Measurements from ENCODE around the gene SRGAP1.
"Not testable (repeated sequence)": the region's sequence is repeated elsewhere in the genome, so short reads cannot be mapped to it uniquely, and the experiment has no call there.

SRGAP1 gene

GRCh38 chr12:63995512-63995911 lies 151.0 kb downstream of the SRGAP1 start:
- in situ Hi-C loops (cut with MboI; ENCODE audit: low sequenced_read_pairs), result no loop called here

GRCh38 chr12:63996556-63996955 lies 152.1 kb downstream of the SRGAP1 start:
- in situ Hi-C loops (cut with MboI; ENCODE audit: low sequenced_read_pairs), result no loop called here

- in situ Hi-C loops (cut with MboI; ENCODE audit: low sequenced_read_pairs), result no loop called here
Measured at GRCh38 chr12:63997198-63997597, 152.7 kb downstream of the SRGAP1 start.

- in situ Hi-C loops (cut with MboI; ENCODE audit: low sequenced_read_pairs), result no loop called here
Measured at GRCh38 chr12:63998584-63998983, 154.1 kb downstream of the SRGAP1 start.

- in situ Hi-C loops (cut with MboI; ENCODE audit: low sequenced_read_pairs), result no loop called here
Measured at GRCh38 chr12:63999853-64000252, 155.4 kb downstream of the SRGAP1 start.

- in situ Hi-C loops (cut with MboI; ENCODE audit: low sequenced_read_pairs), result no loop called here
Measured at GRCh38 chr12:64001439-64001838, 156.9 kb downstream of the SRGAP1 start.

- in situ Hi-C loops (cut with MboI; ENCODE audit: low sequenced_read_pairs), result no loop called here
Measured at GRCh38 chr12:64004641-64005040, 160.1 kb downstream of the SRGAP1 start.

- in situ Hi-C loops (cut with MboI; ENCODE audit: low sequenced_read_pairs), result no loop called here
Measured at GRCh38 chr12:64006211-64006825, 161.8 kb downstream of the SRGAP1 start.

- in situ Hi-C loops (cut with MboI; ENCODE audit: low sequenced_read_pairs), result no loop called here
Measured at GRCh38 chr12:64007853-64008252, 163.4 kb downstream of the SRGAP1 start.

- in situ Hi-C loops (cut with MboI; ENCODE audit: low sequenced_read_pairs), result no loop called here
Measured at GRCh38 chr12:64008596-64008995, 164.1 kb downstream of the SRGAP1 start.

GRCh38 chr12:64009321-64010068 lies 165.0 kb downstream of the SRGAP1 start:
- in situ Hi-C loops (cut with MboI; ENCODE audit: low sequenced_read_pairs), result no loop called here

GRCh38 chr12:64010069-64010686 lies 165.7 kb downstream of the SRGAP1 start:
- in situ Hi-C loops (cut with MboI; ENCODE audit: low sequenced_read_pairs), result no loop called here

GRCh38 chr12:64016521-64016920 lies 172.0 kb downstream of the SRGAP1 start:
- in situ Hi-C loops (cut with MboI; ENCODE audit: low sequenced_read_pairs), result no loop called here

- in situ Hi-C loops (cut with MboI; ENCODE audit: low sequenced_read_pairs), result not testable (repeated sequence)
Measured at GRCh38 chr12:64018116-64018515, 173.6 kb downstream of the SRGAP1 start.

- in situ Hi-C loops (cut with MboI; ENCODE audit: low sequenced_read_pairs), result no loop called here
Measured at GRCh38 chr12:64018524-64018923, 174.0 kb downstream of the SRGAP1 start.

- in situ Hi-C loops (cut with MboI; ENCODE audit: low sequenced_read_pairs), result no loop called here
Measured at GRCh38 chr12:64019101-64019500, 174.6 kb downstream of the SRGAP1 start.

- in situ Hi-C loops (cut with MboI; ENCODE audit: low sequenced_read_pairs), result no loop called here
Measured at GRCh38 chr12:64019654-64020053, 175.2 kb downstream of the SRGAP1 start.

GRCh38 chr12:64025174-64025958 lies 180.9 kb downstream of the SRGAP1 start:
- in situ Hi-C loops (cut with MboI; ENCODE audit: low sequenced_read_pairs), result no loop called here

- in situ Hi-C loops (cut with MboI; ENCODE audit: low sequenced_read_pairs), result no loop called here
Measured at GRCh38 chr12:64027311-64027710, 182.8 kb downstream of the SRGAP1 start.

GRCh38 chr12:64028541-64028940 lies 184.0 kb downstream of the SRGAP1 start:
- in situ Hi-C loops (cut with MboI; ENCODE audit: low sequenced_read_pairs), result no loop called here

Data from hTERT RPE-1 (cell line).